PFSK-1 (cell line): ENCODE data around the gene DPRX.

Experiments
- FOXP2 ChIP-seq: optimal IDR thresholded peaks from 2 replicates; pipeline ENCODE3; 2011; ENCODE audit warnings: borderline replicate concordance, control low read depth, inconsistent platforms; ENCODE audit not compliant: insufficient read depth; ENCODE audit errors: extremely low read length, extremely low read depth
- POLR2AphosphoS5 ChIP-seq: IDR thresholded peaks from 2 replicates; pipeline ENCODE4 v1.6.1; 2012; ENCODE audit warnings: low read depth, mild to moderate bottlenecking, control low read depth, low read length, moderate library complexity
- SIN3A ChIP-seq: IDR thresholded peaks from 2 replicates; pipeline ENCODE4 v1.6.1; 2012; ENCODE audit warnings: mild to moderate bottlenecking, low read length, moderate library complexity, borderline replicate concordance; ENCODE audit not compliant: insufficient read depth
- TAF1 ChIP-seq: IDR thresholded peaks from 2 replicates; pipeline ENCODE4 v1.6.1; 2012; ENCODE audit warnings: low read length, control low read depth, borderline replicate concordance; ENCODE audit not compliant: insufficient read depth
- TF ChIP-seq, protein P1 (sequence below), 2 experiments: IDR thresholded peaks; 2 replicates each; pipeline versions ENCODE4 v1.6.1 to v1.8.0; 2011 to 2012; ENCODE audit warnings: low read depth in 2 of 2, low read length in 2 of 2, control low read depth in 1 of 2, inconsistent platforms in 1 of 2, mild to moderate bottlenecking in 1 of 2, moderate library complexity in 1 of 2; ENCODE audit not compliant: insufficient read depth in 1 of 2

DPRX gene

GRCh38 chr19:53657330-53657729, 25.5 kb downstream of the DPRX start:
- TF ChIP-seq FOXP2 (no peak), SIN3A (no peak), POLR2AphosphoS5 (no peak), TAF1 (no peak)
- TF ChIP-seq, protein P1, sequence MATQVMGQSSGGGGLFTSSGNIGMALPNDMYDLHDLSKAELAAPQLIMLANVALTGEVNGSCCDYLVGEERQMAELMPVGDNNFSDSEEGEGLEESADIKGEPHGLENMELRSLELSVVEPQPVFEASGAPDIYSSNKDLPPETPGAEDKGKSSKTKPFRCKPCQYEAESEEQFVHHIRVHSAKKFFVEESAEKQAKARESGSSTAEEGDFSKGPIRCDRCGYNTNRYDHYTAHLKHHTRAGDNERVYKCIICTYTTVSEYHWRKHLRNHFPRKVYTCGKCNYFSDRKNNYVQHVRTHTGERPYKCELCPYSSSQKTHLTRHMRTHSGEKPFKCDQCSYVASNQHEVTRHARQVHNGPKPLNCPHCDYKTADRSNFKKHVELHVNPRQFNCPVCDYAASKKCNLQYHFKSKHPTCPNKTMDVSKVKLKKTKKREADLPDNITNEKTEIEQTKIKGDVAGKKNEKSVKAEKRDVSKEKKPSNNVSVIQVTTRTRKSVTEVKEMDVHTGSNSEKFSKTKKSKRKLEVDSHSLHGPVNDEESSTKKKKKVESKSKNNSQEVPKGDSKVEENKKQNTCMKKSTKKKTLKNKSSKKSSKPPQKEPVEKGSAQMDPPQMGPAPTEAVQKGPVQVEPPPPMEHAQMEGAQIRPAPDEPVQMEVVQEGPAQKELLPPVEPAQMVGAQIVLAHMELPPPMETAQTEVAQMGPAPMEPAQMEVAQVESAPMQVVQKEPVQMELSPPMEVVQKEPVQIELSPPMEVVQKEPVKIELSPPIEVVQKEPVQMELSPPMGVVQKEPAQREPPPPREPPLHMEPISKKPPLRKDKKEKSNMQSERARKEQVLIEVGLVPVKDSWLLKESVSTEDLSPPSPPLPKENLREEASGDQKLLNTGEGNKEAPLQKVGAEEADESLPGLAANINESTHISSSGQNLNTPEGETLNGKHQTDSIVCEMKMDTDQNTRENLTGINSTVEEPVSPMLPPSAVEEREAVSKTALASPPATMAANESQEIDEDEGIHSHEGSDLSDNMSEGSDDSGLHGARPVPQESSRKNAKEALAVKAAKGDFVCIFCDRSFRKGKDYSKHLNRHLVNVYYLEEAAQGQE (IDR thresholded peaks at IDR 0.05; ENCODE audit: insufficient read depth in 1 of 2, low read depth in 2 of 2, low read length in 2 of 2) = no peak

DNA sequence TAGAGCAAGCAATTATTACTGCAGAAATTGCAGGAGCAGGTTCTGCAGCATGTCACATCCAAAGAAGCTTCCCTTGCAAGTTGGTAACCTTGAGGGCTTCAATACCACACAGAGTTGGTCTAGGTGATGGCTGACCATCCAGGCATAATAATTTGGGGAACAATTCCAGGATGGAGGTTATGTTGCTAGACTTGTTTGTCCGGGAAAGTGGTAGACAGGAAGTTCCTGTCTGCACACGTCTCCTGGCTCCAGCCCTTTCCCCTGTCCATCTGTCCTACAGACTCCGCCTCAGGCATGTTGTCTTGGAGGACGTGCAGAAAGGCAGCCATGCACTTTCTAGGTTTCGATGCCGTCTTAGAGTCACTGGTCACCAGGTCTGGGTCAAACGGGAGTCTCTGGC, 26.0 kb downstream of the DPRX start:
- TF ChIP-seq FOXP2 = no peak
- TF ChIP-seq, protein P1 (IDR thresholded peaks at IDR 0.05; ENCODE audit: insufficient read depth in 1 of 2, low read depth in 2 of 2, low read length in 2 of 2) = no peak
- TF ChIP-seq SIN3A = no peak
- TF ChIP-seq POLR2AphosphoS5 = no peak

DNA sequence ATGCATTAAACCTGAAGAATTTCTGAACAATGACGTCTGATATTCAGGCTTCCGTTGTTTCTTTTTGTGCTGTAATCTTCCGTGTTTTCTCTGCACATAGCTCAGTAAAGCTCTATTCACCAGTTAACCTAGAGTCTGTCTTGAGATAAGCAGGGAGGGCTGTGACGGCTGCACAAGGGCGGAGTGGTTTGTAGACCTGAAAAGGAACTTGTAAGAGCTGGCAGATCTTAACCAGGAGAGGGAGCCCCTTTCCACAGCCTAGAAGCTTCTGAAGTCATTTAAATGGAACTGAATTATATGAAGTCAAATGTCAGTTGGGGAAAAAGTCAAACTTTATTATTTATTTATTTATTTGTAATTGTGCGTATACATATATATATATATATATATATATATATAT, 27.5 kb downstream of the DPRX start:
- TF ChIP-seq, protein P1 (IDR thresholded peaks at IDR 0.05; ENCODE audit: insufficient read depth in 1 of 2, low read depth in 2 of 2, low read length in 2 of 2) = no peak
- TF ChIP-seq SIN3A = no peak

- TF ChIP-seq, protein P1 (IDR thresholded peaks at IDR 0.05; ENCODE audit: insufficient read depth in 1 of 2, low read depth in 2 of 2, low read length in 2 of 2) = no peak
- no peak for TF ChIP-seq SIN3A
- TF ChIP-seq POLR2AphosphoS5 = no peak
- TF ChIP-seq FOXP2 = no peak
- no peak for TF ChIP-seq TAF1
Observed at GRCh38 chr19:53660584-53660983, 28.8 kb downstream of the DPRX start.

DNA sequence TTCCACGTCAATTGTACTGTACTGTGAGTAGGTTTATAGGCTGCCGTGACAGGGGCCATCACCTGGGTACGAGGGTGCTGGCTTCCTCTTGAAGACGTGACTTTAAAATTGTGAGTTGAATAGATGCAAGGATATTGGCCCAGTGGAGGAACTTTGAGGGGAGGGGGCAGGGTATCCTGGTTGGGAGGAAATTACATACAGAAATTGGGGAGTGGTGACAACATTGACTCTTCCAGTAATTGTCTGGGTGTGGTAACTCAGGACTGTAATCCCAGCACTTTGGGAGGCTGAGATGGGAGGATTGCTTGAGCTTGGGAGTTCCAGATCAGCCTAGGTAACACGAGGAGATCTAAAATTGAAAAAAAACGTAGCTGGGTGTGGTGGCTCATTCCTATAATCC, 30.4 kb downstream of the DPRX start:
- TF ChIP-seq SIN3A (no peak), POLR2AphosphoS5 (no peak), TAF1 (no peak), FOXP2 (no peak)
- TF ChIP-seq, protein P1 (IDR thresholded peaks at IDR 0.05; ENCODE audit: insufficient read depth in 1 of 2, low read depth in 2 of 2, low read length in 2 of 2) = no peak
